HUDEP-2 (cell line): ENCODE data around the gene GABBR2.
"Not testable (repeated sequence)": the region's sequence is repeated elsewhere in the genome, so short reads cannot be mapped to it uniquely, and the experiment has no call there.

Source experiments
- DNase-seq, 76 experiments: peaks; one replicate each; lab custom pipeline; 2025; ENCODE audit not compliant: unreplicated experiment in 76 of 76; lab: John Stamatoyannopoulos, UW

GABBR2 gene

DNA sequence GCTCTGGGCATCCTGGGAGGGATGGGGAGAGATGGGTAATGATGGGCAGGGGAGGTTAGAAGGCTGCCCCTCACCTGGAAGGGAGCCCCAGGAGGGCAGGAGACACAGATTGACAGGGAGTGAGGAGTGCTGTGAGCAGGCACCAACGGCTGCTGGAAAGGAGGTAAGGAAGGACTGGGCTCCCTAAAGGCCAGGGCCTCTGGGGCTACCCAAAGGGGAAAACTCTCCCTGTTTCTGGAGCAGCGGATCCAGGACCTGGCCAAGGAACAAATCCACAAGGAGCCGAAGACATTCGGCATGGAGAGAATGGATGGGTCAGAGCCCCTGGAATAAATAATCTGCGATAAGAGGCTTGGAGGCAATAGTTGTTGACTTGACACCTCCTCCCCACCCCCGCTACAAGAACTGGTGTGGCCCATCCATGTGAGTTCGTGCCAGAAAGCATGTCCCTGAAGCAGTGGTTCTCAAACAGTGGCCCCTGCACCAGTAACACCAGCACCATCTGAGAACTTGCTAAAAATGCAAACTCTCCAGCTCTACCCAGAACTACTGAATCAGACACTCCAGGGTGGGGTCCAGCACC is 208.3 kb downstream of the GABBR2 start:
- DNase-seq, result no peak

DNA sequence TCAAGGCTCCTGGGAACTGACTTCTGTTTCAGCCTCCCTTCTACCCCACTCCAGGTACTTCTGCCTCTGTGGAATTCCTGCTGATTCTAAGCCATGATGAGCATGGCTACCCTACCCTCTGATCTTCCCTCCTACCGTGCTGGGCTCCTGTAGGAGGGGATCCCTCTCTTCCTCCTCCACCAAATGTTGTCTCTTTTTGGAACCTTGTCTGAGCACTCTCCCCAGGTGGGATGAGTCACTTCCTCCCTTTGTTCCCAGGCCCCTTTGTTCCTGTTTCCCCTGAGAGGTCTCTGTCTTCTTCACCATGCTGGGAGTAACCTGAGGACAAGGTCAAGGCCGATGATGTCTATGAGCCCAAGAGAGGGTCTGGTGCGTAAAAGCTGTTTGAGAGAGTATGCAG is 213.2 kb downstream of the GABBR2 start:
- no peak for DNase-seq

DNA sequence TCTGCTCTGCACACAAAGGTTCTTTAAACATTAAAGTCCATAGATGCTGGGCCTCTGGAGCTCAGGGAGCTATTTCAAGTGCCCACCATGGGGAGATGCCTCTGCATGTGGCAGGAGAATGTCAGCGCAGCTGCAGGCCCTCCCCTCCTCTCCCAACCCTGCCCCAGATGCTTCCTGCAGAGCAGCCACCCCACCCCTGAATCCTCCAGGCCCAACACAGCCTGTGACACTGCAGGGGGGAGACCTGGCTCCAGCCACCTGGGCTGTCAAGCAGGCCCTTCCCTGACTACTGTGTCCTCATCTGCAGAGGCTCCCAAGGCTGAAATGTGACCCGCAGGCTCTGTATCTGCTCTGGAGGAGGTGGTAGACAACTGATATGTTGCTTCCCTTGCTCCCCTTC is 213.9 kb downstream of the GABBR2 start:
- DNase-seq, result no peak

DNA sequence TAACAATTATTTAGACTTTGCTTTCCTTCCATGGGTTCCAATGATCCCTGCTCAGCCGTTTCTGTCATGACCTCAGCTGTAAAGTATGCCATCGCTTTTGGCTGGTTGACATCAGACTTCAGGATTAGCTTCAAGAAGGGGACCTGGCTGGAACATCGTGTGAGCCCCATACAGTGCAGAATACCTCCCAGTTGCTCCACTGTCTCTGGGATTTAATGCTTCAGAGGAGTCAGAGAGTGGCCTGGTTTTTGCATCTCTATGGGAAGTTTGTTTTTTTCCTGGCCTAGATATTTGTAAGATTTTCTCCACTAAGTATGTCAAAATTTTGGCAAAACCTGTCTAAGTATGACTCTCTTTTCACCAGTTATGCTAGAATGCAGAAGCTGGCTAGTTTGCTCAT is 216.9 kb downstream of the GABBR2 start:
- no peak for DNase-seq

DNA sequence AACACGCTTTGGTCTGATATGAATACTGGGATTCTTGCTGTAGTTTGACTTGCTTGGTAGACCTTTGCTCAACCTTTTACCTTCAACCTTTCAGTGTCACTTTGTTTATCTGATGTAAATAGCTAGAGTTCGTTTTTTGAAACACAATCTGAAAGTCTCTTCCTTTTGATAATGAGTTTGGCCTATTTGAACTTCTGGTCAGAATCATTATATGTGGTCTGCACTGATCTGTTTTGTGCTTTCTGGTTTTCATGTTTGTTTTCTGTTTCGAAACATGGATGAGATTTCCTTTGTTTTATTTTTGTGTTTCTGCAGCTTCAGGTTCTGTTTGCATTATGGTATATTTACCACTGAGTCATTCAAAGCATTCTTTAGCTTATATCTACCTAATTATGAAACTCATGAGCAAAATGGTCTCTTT is 217.5 kb downstream of the GABBR2 start:
- DNase-seq, result no peak

DNA sequence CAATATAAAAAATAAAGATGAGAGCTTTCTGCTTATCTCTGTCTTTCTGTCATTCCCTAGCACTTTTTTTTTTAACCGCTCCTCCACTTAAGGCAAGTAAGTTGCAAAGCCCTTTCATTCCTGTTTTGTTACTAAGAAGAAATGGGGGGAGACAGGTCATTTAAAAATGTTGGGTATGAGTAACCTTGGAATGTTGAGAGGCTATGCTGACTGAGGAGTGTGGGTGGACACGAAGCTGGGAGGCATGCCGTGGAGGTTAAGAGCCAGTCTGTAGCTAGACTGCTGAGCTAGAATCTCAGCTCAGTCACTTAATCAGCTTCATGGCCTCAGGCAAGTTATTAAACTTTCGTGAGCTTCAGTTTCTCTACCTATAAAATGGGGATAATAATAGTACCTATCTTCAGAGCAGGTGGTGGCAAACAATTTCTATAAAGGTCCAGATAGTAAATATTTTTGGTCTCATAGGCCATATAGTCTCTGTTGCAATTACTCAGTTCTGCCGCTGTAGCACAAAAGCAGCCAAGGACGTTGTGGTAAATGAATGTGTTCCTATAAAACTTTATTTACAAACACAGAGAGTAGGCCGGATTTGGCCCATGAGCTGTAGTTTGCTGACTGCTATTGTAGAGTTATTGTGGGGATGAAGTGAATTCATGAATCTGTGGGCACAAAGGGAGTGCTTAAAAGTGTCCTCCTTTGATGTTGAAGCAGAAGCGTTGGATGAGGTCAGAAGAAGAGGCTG is 220.0 kb downstream of the GABBR2 start:
- no peak for DNase-seq

DNA sequence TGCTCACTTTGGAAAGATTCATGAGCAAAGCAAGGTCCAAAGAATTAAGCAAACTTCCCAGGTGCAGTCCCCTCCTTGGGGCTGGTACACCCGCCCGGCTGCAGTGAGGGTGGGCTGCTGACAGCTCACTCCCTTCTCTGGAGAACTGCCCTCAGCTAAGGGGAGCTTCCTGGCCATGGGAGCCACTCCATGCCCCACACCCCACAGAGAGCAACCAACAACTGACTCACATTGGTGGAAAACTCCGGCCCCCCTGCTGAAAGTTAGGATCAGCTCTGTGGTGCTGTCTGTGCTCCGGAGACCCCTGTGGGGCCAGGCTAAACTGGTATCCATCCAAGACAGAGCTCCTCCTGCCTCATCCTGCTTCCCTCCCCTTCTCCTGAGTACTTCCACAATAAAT is 223.0 kb downstream of the GABBR2 start:
- DNase-seq, result no peak

DNA sequence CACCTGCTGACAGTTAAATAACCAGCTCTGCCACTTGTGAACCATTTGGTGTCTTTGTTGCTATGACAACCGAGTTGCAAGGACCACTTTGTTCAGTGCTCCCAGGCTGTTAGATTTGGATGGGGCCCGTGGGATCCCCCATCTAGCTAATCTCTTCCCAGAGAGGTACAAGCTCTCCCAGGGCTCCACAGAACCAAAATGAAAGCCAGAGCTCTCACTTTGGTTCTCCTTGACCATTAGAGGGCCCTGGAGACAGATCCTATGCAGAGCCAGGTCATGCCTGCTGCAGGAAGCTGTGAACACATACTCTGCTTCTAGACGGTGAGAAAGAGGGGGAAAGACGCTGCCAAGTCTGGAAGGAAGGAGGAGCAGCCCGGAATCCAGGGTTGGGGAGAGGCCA is 224.6 kb downstream of the GABBR2 start:
- DNase-seq, result no peak

DNA sequence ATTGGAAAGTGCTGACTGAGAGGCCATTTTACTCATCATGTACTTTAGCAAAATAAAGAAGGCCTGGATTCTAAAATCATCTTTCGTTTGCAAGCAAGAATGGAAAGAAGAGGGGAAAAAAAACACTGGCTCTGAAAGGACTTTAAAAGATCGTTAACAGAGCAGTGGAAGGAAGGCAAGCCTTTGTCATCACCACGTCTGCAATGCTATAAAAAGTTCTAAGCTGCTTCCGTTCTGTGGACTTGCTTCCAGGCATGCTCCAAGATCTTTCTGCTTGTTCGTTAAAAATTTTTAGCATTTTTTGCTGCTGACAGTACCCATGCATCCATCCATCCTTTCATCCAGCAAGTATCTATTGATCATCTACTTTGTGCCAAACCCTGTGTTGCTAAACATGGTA is 226.5 kb downstream of the GABBR2 start:
- DNase-seq, result no peak

DNA sequence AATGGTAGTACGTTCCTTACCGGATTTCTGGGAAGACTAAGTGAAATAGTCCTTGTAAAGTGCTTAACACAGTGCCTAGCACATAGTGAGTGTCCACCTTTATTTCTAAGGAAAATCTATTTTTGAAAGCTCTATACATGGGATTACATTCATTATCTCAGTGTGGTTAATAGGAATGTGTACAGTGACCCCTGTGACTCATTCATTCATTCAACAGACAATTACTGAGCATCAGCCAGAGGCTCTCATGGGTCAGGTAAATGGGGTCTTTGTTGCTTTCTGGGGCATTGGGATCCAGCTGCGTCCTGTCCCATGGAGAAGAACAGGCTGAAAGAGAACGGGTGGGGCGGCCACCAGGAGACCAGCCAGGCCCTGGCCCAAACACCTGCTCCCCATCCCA is 227.1 kb downstream of the GABBR2 start:
- no peak for DNase-seq

DNA sequence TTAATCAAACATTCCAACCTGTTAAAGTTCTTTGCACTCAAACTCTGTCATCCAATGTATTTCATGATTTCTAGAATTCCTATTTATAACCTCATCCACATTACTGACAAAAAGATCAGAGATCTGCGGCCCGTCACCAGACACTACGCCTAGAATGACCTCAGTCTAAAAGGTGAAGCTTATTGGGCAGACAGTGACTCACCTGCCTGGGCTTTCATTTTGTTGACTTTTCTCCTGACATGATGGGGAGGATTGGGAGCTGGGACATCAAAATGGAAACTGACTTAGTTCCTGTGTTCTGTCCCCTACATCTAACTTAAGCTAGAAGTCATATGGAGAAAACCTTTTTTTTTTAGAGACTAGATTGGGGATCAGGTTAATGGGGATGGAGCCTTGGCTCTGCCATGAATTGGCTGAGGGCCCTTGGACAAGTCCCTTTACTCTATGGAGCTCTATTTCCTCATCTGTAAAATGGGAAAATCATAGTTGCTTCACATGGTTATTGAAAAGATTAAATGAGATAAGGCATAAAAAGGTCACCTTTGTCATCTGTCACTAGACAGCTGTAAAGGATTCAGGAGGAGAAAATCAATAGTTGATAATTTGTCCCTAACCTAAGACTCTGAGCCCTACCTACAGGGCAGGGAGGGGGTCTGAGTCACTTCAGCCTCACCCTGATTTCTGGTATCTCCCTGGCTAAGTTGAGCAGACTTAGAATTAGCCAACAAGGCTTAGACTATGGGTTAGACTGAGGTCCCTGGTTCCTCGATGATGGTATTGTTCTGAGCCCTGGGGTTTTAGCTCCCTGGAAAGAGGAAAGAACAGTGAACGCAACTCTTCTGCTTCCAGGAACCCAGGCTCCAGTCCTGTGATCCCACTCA is 228.5 kb downstream of the GABBR2 start:
- no peak for DNase-seq

DNA sequence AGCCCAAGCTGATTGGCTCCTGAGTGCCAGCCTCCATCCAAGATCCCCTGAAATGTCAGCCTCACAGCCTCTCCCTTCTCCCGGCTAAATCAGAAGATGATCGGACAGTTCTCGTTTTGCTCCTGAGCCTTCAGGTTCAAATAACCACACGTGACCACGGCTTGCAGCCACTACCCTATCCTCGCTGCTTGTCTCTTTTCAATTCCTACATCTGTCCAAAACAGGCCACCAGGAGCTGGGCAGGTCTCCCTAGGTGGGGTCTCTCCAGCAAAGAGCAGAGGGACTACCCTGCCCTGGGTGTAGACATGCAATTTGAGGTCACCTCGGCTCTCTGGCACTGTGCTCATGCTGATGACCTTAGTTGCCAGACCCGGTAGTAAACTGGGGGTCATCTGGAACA is 229.3 kb downstream of the GABBR2 start:
- DNase-seq, result no peak

DNA sequence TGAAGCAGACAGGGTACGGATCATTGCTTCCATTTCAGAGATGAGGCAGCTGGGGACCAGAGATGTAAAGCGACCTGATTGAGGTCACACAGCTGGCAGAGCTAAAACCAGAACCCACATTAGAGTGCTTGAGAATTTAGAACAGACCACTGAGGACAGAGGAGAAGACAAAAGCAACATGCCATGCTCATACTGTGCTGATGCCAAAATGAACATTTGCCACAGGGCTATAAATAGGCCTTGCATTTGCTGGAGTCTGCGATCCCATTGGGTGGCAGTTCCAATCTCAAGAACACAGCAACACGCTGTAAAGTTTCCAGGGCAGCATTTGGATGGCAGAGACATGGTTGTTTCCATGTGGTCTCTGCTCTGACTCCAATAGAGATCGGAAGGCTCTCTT is 230.9 kb downstream of the GABBR2 start:
- DNase-seq, result no peak

DNA sequence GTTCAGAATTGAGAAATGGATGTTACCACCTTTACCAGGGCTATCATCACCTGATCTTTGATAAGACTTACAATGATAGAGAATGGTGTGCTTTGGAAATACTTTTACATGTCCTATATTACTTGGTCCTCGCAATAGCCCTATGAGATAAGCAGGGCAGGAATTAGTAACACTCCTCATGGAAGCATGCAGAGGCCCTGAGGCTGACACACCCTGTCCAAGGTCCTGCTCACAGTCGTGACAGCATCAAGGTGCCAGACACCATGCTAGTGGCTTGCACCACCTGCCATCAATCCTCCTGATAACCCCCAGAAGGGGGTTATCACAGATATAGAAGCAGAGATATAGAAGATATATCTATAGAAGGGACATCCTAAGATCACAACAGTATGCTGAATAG is 236.5 kb downstream of the GABBR2 start:
- DNase-seq, result no peak

DNA sequence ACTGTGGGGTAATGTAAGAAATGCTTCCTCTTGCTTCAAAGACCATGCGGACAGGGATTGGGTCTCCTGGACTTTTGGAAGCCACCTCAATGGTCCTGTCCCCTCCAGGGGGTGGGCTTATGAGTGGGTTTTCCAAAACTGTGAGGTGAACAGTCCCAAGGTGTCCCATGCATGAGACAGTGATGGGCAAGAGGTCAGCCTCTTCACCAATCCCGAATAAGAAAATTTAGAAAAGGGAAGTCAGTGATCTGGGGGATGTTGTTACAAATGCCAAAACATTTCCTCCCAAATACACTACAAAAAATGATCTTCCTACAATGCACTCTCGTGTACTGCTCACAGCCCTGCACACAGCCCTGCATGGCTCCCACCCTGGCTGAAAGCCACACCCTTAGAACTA is 237.6 kb downstream of the GABBR2 start:
- DNase-seq, result no peak

DNA sequence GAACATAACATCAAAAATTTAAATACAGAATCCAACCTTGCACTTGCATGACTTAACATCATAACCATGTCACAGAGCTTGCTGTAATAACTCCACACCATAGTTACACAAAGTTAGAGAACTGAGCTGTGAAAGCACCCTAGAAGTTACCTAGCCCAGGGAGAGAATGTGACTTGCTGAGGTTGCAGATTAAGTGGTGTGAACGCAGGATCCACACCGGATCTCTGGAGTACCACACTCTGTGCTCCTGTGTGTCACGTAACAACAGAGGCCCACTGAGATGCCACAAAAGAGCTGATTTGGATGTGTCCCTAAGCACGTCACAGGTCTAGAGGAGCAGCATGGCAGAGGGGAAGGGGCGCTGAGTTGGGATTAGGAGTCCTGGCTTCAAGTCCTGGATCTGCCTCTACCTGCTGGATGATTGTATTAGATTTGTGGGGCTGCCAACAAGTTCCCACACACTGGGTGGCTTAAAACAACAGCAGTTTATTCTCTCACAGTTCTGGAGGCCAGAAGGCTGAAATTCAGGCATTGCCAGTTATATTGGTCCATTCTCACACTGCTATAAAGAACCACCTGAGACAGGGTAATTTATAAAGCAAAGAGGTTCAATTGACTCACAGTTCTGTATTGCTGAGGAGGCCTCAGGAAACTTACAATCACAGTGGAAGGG is 240.0 kb downstream of the GABBR2 start:
- DNase-seq, result no peak

DNA sequence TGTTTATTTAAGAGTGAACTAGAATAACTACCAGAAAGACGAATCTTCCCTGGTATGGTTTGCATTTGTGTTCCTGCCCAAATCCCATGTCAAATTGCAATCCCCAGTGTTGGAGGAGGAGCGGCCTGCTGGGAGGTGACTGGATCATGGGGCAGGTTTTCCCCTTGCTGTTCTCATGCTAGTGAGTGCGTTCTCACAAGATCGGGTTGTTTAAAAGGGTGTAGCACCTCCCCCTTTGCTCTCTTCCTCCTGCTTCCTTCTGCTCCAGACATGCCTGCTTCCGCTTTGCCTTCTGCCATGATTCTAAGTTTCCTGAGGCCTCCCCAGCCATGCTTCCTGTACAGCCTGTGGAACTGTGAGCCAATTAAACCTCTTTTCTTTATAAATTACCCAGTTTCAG is 242.9 kb downstream of the GABBR2 start:
- DNase-seq, result no peak

DNA sequence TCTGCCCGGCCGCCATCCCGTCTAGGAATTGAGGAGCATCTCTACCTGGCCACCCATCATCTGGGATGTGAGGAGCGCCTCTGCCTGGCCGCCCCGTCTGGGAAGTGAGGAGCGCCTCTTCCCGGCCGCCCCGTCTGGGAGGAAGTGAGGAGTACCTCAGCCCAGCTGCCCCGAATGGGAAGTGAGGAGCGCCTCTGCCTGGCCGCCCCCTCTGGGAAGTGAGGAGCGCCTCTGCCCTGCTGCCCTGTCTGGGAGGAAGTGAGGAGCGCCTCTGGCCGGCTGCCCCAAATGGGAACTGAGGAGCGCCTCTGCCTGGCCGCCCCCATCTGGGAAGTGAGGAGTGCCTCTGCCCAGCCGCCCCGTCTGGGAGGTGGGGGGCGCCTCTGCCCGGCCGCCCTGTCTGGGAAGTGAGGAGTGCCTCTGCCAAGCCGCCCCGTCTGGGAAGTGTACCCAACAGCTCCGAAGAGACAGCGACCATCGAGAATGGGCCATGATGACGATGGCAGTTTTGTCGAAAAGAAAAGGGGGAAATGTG is 244.5 kb downstream of the GABBR2 start:
- DNase-seq, result not testable (repeated sequence)

DNA sequence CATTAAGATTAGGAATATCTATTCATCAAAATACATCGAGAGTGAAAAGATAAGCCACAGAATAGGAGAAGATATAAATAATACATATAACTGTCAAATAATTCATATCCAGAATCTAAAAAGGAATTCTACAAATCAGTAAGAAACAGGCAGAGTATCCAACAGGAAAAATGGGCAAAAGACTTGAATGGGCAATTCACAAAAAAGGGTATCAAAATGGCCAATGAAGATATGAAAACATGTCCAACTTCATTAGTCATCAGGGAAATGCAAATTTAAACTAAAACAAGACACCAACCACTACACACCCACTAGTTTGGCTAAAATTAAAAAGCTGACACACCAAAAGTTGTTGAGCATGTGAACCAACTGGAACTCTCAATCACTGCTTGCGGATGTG is 246.4 kb downstream of the GABBR2 start:
- DNase-seq, result no peak

DNA sequence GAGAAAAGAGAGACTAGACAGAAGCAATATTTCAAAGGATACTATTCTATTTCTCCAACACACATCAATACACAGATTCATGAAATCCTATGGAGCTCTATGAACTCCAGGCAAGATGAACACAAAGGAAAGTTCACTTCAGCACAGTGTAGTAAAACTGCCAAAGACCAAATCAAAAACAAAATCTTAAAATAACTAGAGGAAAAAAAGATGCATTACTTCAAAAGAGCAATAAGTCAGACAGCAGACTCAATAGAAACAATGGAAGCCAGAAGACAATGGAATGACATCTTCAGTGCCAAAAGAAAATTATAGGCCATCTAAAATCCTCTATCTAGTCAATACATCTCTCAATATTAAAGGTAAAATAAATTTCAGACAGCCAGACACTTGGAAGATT is 248.0 kb downstream of the GABBR2 start:
- no peak for DNase-seq
